Activated naive CD4-positive, alpha-beta T cell treated with Interleukin-2 at 50 U/mL for 16 hours (primary cell): ENCODE results near the gene CALML4.
"Not testable (repeated sequence)": the region's sequence is repeated elsewhere in the genome, so short reads cannot be mapped to it uniquely, and the experiment has no call there.

Experiments used
- DNase-seq: peaks from one replicate; pipeline ENCODE4 v3.0.0-alpha.2; 2020

CALML4 gene

GRCh38 chr15:68204776-68205557 lies at the start of gene CALML4:
CALML4 (minus strand) TSS chr15:68205332; CDS start chr15:68205247, 85 bp downstream.
- no peak for DNase-seq

- DNase-seq: no peak
Measured at GRCh38 chr15:68252925-68253534, 47.9 kb upstream of the CALML4 start.

- no peak for DNase-seq
Measured at GRCh38 chr15:68249058-68249713, 44.1 kb upstream of the CALML4 start.

GRCh38 chr15:68244235-68244634 lies 39.1 kb upstream of the CALML4 start:
- no peak for DNase-seq

GRCh38 chr15:68241088-68241935 lies 36.2 kb upstream of the CALML4 start:
- DNase-seq: no peak

- DNase-seq: no peak
Measured at GRCh38 chr15:68239025-68239424, 33.9 kb upstream of the CALML4 start.

GRCh38 chr15:68235022-68235421 lies 29.9 kb upstream of the CALML4 start:
- no peak for DNase-seq

GRCh38 chr15:68234520-68234919 lies 29.4 kb upstream of the CALML4 start:
- DNase-seq: not testable (repeated sequence)

- no peak for DNase-seq
Measured at GRCh38 chr15:68234060-68234459, 28.9 kb upstream of the CALML4 start.

GRCh38 chr15:68232937-68233336 lies 27.8 kb upstream of the CALML4 start:
- DNase-seq: no peak

GRCh38 chr15:68232449-68232848 lies 27.3 kb upstream of the CALML4 start:
- no peak for DNase-seq

GRCh38 chr15:68231102-68231818 lies 26.1 kb upstream of the CALML4 start:
- DNase-seq: no peak

GRCh38 chr15:68230157-68231100 lies 25.3 kb upstream of the CALML4 start:
- DNase-seq: no peak

GRCh38 chr15:68229386-68230156 lies 24.4 kb upstream of the CALML4 start, which contains the start of gene CLN6:
CLN6 (minus strand) TSS chr15:68229728; CDS start chr15:68229584, 144 bp downstream.
- peak; percentile 83 for DNase-seq

- DNase-seq: no peak
Measured at GRCh38 chr15:68228971-68229385, 23.8 kb upstream of the CALML4 start.

GRCh38 chr15:68228143-68228970 lies 23.2 kb upstream of the CALML4 start:
- DNase-seq: no peak

- no peak for DNase-seq
Measured at GRCh38 chr15:68227643-68228142, 22.6 kb upstream of the CALML4 start.

GRCh38 chr15:68225442-68225841 lies 20.3 kb upstream of the CALML4 start:
- not testable (repeated sequence) for DNase-seq
